Progenitor cell of endocrine pancreas (in vitro differentiated cells): ENCODE measurements around the gene ETFA. TPM values are rescaled to one million over a fixed set of nuclear protein-coding genes. Genes with fewer than 3 reads are reported as not detected.
"Not testable (repeated sequence)": the region's sequence is repeated elsewhere in the genome, so short reads cannot be mapped to it uniquely, and the experiment has no call there.

Experiments used
- DNase-seq: peaks from one replicate; pipeline ENCODE4 v3.0.0; 2021; ENCODE audit warnings: low spot score; ENCODE audit not compliant: unreplicated experiment
- H3K27ac Mint-ChIP-seq: 2 replicates; pipeline ENCODE4 v1.8.0; 2021; ENCODE audit warnings: mild to moderate bottlenecking, moderate library complexity, mixed read lengths
- H3K27me3 Mint-ChIP-seq: 2 replicates; pipeline ENCODE4 v1.8.0; 2021; ENCODE audit warnings: mixed read lengths
- H3K36me3 Mint-ChIP-seq: 2 replicates; pipeline ENCODE4 v1.8.0; 2022; ENCODE audit warnings: mixed read lengths; ENCODE audit not compliant: insufficient read depth
- H3K4me1 Mint-ChIP-seq: 2 replicates; pipeline ENCODE4 v1.8.0; 2021; ENCODE audit warnings: low read depth, mixed read lengths
- H3K4me3 Mint-ChIP-seq: 2 replicates; pipeline ENCODE4 v1.8.0; 2021; ENCODE audit warnings: low read depth, mild to moderate bottlenecking, moderate library complexity, mixed read lengths
- H3K9me3 Mint-ChIP-seq: 2 replicates; pipeline ENCODE4 v1.8.0; 2021; ENCODE audit warnings: low read depth, mixed read lengths
- total RNA-seq: library from RNA; stranded (reverse); gene quantifications from 2 replicates; pipeline ENCODE4 v1.2.1, GENCODE V29; 2021
- TF ChIP-seq, protein P1 (sequence below): fragments of 200-600 bp; sonication (generic); IDR thresholded peaks from one replicate; pipeline ENCODE4 v1.5.0; 2021; ENCODE audit warnings: antibody characterized with exemption, mild to moderate bottlenecking; ENCODE audit not compliant: unreplicated experiment

ETFA gene
- total RNA-seq, 1 donor from 2014 or later, result 105 TPM

DNA sequence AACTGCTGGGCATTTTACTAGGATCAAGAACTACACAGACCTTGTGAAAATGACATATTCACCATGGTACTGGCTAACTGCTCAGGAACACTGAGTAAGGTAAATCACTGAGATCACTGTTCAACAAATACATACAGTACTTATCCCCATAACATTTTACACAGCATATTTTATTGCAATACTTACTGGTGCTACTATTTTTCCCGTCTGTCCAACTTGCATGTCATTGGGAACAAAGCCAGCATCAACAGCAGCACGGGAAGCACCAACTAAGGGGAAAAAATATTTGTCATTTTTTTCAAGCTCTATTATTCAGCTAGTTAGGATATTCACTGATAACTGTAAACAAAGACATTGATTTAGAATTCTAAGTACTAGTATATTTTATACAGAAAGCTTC is 37.0 kb downstream of the ETFA start:
- TF ChIP-seq, protein P1, sequence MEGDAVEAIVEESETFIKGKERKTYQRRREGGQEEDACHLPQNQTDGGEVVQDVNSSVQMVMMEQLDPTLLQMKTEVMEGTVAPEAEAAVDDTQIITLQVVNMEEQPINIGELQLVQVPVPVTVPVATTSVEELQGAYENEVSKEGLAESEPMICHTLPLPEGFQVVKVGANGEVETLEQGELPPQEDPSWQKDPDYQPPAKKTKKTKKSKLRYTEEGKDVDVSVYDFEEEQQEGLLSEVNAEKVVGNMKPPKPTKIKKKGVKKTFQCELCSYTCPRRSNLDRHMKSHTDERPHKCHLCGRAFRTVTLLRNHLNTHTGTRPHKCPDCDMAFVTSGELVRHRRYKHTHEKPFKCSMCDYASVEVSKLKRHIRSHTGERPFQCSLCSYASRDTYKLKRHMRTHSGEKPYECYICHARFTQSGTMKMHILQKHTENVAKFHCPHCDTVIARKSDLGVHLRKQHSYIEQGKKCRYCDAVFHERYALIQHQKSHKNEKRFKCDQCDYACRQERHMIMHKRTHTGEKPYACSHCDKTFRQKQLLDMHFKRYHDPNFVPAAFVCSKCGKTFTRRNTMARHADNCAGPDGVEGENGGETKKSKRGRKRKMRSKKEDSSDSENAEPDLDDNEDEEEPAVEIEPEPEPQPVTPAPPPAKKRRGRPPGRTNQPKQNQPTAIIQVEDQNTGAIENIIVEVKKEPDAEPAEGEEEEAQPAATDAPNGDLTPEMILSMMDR, result no peak
- peaks cover 13% of the 10 kb centered on the region for H3K9me3 Mint-ChIP-seq
- peaks cover 2% of the 10 kb centered on the region for H3K4me1 Mint-ChIP-seq
- no peak for DNase-seq
- no peak overlapping the region for H3K4me3 Mint-ChIP-seq
- H3K27me3 Mint-ChIP-seq, result no peaks in the 10 kb centered on the region
- H3K27ac Mint-ChIP-seq, result no peak overlapping the region
- peaks cover 65% of the 10 kb centered on the region for H3K36me3 Mint-ChIP-seq

DNA sequence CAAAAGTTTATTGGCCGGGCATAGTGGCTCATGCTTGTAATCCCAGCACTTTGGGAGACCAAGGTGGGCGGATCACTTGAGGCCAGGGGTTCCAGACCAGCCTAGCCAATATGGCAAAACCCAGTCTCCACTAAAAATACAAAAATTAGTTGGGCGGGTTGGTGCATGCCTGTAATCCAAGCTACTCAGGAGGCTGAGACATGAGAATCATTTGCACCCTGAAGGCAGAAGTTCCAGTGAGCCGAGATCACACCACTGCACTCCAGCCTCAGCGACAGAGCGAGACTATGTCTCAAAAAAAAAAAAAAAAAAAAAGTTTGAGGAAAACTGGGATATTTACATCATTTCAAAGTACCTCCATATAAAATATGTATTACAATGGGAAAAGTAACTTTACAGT is 40.4 kb downstream of the ETFA start:
- H3K27ac Mint-ChIP-seq, result no peak overlapping the region
- H3K9me3 Mint-ChIP-seq, result peaks cover 33% of the 10 kb centered on the region
- H3K36me3 Mint-ChIP-seq, result peaks cover 66% of the 10 kb centered on the region
- TF ChIP-seq, protein P1, result no peak
- no peak overlapping the region for H3K4me3 Mint-ChIP-seq
- H3K27me3 Mint-ChIP-seq, result no peaks in the 10 kb centered on the region
- no peak for DNase-seq
- H3K4me1 Mint-ChIP-seq, result no peaks in the 10 kb centered on the region

- Mint-ChIP-seq H3K4me3 (no peak overlapping the region), H3K4me1 (no peaks in the 10 kb centered on the region), H3K36me3 (peaks cover 87% of the 10 kb centered on the region), H3K27me3 (no peaks in the 10 kb centered on the region), H3K9me3 (peaks cover 69% of the 10 kb centered on the region), H3K27ac (no peak overlapping the region)
- TF ChIP-seq, protein P1, result no peak
- no peak for DNase-seq
Measured at GRCh38 chr15:76267077-76267476, 44.2 kb downstream of the ETFA start.

DNA sequence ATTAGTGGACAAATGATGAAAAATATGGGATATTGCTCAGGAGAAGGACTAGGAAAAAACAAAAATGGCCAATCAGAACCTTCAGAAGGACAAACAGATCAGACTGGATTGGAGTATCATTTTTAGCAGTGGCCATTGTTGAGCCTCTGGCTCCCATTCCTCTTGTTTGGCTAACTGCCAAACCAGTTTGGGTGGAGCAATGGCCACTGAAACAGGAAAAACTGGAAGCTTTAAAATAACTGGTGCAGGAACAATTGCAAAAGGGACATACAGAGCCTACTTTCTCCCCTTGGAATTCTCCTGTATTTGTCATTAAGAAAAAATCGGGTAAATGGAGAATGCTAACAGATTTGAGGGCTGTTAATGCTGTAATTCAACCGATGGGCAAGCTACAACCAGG is 45.5 kb downstream of the ETFA start:
- H3K4me1 Mint-ChIP-seq, H3K27ac Mint-ChIP-seq, DNase-seq, H3K27me3 Mint-ChIP-seq, H3K4me3 Mint-ChIP-seq: not testable (repeated sequence)
- Mint-ChIP-seq H3K36me3 (peaks cover 91% of the 10 kb centered on the region), H3K9me3 (peaks cover 71% of the 10 kb centered on the region)

GRCh38 chr15:76260246-76260938 is 50.9 kb downstream of the ETFA start:
- Mint-ChIP-seq H3K27ac (peak overlapping the region; percentile 33), H3K27me3 (no peaks in the 10 kb centered on the region), H3K4me3 (no peak overlapping the region), H3K9me3 (peaks cover 33% of the 10 kb centered on the region), H3K36me3 (peaks cover 72% of the 10 kb centered on the region), H3K4me1 (no peaks in the 10 kb centered on the region)
- DNase-seq, result no peak
- TF ChIP-seq, protein P1, result no peak

- H3K4me1 Mint-ChIP-seq, result no peaks in the 10 kb centered on the region
- H3K27ac Mint-ChIP-seq, result peak overlapping the region; percentile 40
- H3K9me3 Mint-ChIP-seq, result peaks cover 23% of the 10 kb centered on the region
- H3K27me3 Mint-ChIP-seq, result no peaks in the 10 kb centered on the region
- H3K36me3 Mint-ChIP-seq, result peaks cover 62% of the 10 kb centered on the region
- DNase-seq, result no peak
- TF ChIP-seq, protein P1, result no peak
- no peak overlapping the region for H3K4me3 Mint-ChIP-seq
Measured at GRCh38 chr15:76259392-76259791, 51.9 kb downstream of the ETFA start.
